Measurements from ENCODE around the gene GPR176. TPM values are rescaled to one million over a fixed set of nuclear protein-coding genes. Genes with fewer than 3 reads are reported as not detected.

GPR176 gene
- total RNA-seq, 1 donor from 2014 or later, result 2.7 TPM

GRCh38 chr15:39937696-39938095 is 17.6 kb upstream of the GPR176 start:
- no peak for DNase-seq (ENCODE audit: low spot score)
- intact Hi-C loops (cut with DNase I), result no loop called here

DNA sequence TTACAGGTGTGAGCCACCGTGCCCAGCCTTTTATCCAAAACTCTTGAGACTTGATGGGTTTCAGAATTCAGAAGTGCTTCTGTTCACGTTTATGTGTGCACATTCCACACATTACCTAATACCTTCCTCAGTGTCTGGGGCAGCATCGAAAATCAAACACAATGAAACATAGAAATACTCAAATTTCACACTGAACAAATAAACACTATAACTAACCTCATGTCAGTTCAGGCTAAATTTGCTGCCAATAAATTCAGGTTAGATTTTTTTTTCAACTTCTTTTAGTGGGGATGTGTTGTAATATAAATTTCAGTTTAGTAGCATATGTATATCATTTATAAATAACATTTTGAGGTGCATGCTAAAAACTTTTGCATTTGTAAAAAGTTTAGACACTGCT is 16.6 kb upstream of the GPR176 start:
- no peak for DNase-seq (ENCODE audit: low spot score)
- intact Hi-C loops (cut with DNase I), result no loop called here

DNA sequence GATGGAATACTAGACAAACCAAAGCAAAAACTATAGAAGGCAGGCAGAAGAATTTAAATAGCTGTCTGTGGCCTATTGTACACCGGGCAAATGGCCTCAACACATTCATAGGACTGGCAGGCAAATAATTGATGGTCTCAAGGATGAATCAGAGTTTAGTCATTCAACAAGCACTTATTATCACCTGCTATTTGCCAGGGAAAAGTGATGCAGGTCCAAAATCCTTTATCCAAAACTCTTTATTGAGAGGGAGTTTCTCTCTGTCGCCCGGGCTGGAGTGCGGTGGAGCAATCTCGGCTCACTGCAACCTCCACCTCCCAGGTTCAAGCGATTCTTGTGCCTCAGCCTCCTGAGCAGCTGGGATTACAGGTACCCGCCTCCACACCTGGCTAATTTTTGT is 16.1 kb upstream of the GPR176 start:
- DNase-seq (ENCODE audit: low spot score), result no peak
- intact Hi-C loops (cut with DNase I), result no loop called here

DNA sequence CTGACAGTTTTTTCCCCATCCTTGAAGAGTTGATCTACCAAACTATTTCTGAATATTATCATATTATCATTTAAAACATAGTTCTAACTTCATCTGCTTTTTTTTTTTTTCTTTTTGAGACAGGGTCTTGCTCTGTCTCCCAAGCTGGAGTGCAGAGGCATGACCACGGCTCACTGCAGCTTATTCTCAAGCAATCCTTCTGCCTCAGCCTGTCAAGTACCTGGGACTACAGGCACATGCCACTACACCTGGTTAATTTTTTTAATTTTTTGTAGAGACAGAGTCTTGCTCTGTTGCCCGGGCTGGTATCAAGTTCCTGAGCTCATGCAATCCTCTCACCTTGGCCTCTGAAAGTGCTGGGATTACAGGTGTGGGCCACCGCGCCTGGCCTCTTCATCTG is 15.2 kb upstream of the GPR176 start:
- intact Hi-C loops (cut with DNase I), result no loop called here
- no peak for DNase-seq (ENCODE audit: low spot score)

GRCh38 chr15:39934397-39935071 is 14.5 kb upstream of the GPR176 start:
- no peak for DNase-seq (ENCODE audit: low spot score)
- intact Hi-C loops (cut with DNase I), result loop anchor here (5.0 kb wide), 1 partner anchor 147 kb away; no protein-coding TSS in a partner anchor

DNA sequence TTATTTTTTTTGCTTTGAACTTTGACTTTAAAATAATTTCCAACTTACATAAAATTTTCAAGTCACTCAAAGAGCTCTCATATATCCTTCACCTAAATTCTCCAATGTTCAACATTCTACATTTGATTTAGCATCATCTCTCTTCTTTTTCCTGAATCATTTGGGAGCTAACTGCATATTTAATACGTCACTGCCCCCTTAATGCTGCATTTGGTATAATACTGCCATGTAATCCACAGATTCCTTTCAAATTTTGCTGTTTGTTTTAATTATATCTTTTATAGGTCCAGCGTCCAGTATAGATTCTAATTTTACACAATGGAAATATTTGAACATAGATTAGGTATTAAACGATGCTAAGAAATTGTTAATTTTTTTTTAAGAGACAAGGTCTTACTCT is 11.5 kb upstream of the GPR176 start:
- intact Hi-C loops (cut with DNase I), result loop anchor here (5.0 kb wide), 1 partner anchor 144 kb away; no protein-coding TSS in a partner anchor
- no peak for DNase-seq (ENCODE audit: low spot score)

DNA sequence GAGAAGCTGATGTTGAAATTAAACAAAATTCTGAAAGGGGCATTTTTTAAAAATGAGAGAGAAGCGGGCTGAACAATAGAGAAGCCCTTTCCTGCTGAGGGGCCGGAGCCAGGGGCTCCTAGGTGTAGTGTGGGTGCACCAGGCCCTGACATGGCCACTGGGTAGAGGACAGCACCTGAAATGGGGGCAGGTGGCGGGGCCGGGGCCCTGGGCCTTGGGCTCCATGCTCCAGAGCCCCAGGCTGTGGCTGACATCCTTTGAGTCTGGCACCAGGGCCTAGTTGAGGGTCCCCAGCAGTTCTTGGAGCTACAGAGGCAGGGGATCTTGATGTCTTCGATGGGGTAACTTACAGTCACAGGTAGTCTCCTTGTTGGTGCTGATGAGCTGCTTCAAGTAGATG is 6.5 kb upstream of the GPR176 start:
- intact Hi-C loops (cut with DNase I), result no loop called here
- no peak for DNase-seq (ENCODE audit: low spot score)

DNA sequence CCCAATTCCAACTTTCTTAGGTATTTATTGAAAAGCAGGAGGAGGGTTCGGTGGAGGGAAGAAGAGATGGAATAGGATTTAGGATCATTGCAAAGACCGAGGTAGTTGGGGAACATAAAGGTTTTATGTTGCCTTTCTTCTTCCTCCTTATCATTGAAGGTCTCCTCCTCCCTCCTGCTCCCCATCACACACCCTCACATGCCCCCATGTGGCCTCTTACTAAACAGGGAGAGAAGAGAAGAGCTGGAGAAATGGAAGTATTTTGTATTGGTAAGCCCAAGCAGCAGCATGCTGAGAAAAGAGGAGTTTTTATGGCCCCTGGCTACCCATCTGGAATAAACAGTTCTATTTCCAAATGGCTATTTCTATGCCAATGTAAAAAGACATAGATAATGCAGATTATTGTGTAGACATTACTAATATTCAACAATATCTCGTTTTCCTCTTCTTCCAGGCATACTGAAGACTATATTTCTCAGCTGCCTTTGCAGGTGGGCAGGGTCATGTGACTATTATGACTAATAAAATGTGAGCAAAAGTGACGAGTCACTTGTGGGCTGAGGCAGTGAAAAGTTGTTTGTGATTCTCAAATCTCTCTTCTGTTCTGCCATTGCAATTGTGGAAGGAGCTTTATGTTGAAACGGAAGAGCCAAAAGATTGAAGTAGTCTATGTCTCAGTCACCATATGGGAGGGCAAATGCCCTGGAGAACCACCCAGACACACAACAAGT is 5.2 kb upstream of the GPR176 start:
- intact Hi-C loops (cut with DNase I), result no loop called here
- DNase-seq (ENCODE audit: low spot score), result no peak

DNA sequence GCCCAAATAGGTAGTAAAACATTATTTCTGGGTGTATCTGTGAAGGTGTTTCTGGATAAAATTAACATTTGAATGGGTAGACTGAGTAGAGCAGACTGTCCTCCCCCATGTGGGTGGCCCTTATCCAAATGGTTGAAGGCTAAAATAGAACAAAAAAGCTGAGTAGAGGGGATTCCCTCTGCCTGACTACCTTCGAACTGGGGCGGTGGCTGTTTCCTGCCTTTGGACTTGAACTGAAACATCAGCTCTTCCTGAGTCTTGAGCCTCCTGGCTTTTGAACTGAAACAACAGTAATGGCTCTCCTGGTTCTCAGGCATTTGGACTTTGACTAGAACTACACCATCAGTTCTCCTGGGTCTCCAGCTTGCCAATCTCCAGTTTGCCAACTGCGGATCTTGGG is 4.4 kb upstream of the GPR176 start:
- DNase-seq (ENCODE audit: low spot score), result no peak
- intact Hi-C loops (cut with DNase I), result no loop called here

DNA sequence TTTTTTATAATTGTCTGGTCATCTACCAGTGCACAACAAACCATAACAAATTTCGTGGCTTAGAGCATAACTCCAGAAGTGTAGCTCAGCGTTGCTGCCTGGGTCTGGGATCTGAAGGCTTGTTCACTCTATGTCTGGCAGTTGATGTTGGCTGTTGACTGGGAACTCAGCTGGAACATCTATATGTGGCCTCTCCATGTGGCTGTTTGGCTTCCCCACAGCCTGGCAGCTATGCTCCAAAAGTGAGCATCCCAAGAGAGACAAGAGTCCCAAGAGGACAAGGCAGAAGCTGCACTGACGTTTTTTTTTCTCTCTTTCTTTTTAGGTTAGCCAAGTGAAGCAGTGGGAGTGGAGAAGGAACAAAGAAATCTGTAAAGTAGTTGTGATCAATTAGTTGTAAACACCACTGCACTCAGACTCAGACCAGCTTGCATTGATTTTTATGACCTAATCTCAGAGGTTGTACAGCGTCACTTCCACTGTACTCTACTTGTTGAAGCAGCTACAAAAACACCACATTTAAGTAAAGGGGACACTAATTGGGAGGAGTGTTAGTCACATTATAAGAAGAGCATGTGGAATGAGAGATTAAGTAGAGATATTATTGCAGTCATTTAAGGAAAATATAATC is 2.5 kb upstream of the GPR176 start:
- intact Hi-C loops (cut with DNase I), result no loop called here
- no peak for DNase-seq (ENCODE audit: low spot score)

DNA sequence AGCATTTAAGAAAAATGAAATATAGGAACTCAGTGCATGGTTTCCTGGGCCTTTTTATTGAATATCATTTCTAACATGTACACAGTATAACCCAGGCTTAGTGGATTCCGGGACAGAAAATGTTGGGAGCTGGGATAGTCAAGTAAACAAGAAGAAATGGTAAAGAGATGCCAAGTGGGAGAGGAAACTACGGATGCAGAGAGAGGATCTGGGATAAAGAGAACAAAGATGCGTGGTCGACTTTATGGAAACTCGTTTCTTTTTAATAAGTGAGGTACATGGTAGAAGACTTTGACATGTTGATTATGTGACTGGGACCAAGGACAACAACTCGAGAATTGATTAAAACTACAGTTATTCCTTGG is 1.2 kb upstream of the GPR176 start:
- intact Hi-C loops (cut with DNase I), result loop anchor here (1.0 kb wide), 1 partner anchor 12 kb away; no protein-coding TSS in a partner anchor
- DNase-seq (ENCODE audit: low spot score), result no peak

GRCh38 chr15:39920510-39921273 is 626 bp upstream of the GPR176 start:
- intact Hi-C loops (cut with DNase I), result loop anchor here (1.0 kb wide), 1 partner anchor 13 kb away; no protein-coding TSS in a partner anchor
- DNase-seq (ENCODE audit: low spot score), result peak; percentile 91

DNA sequence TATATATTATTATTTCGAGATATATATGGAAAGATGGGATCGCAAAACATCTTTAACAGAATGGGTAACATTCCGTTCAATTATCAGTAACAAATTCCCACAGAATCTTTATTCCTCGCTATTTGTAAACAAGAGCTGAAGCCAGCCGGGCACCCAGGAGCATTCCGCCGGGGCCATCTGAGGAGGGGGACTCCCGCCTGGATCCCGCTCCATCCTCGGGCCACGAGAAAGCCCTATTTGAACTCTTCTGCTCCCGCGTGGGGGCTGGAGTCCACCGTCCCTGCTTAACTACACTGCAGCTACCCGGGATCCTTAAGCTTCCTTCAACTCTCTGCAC is 687 bp downstream of the GPR176 start:
- DNase-seq (ENCODE audit: low spot score), result no peak
- intact Hi-C loops (cut with DNase I), result no loop called here

GRCh38 chr15:39918688-39919385 is 1.2 kb downstream of the GPR176 start:
- intact Hi-C loops (cut with DNase I), result no loop called here
- DNase-seq (ENCODE audit: low spot score), result no peak

DNA sequence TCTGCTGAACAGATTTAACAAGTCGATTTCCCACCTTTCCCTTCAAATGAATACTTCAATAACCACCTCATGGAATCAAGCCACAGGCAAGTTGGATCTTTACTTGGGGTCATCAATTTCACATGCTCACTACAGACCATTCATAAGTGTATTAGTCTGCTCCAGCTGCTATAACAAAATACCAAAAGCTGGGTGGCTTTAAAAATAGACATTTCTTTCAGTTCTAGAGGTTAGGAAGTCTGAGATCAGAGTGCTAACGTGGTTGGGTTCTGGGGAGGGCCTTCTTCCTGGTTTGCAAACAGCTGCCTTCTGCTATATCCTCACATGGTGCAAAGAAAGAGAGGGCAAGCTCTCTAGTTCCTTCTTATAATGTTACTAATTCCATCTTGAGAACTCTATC is 5.1 kb downstream of the GPR176 start:
- intact Hi-C loops (cut with DNase I), result no loop called here
- no peak for DNase-seq (ENCODE audit: low spot score)

DNA sequence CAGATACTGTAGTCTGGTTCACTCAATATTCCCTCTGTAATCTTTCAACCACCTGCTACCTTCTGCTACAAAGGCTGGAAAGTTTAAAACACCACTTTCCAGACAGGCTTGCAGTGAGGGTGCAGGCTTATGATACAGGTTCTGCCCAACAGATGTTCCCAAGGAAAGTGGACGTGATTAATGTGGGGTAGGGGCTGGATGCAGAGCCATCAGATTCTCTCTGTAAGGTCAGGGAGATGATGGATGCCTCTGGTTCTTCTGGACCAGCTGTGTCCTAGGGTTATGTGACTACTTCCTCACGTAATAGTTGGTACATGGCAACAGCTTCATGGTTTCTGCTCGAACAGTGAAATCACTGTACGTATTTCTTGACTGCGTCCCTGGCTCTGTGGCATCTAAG is 11.1 kb downstream of the GPR176 start:
- intact Hi-C loops (cut with DNase I), result no loop called here
- DNase-seq (ENCODE audit: low spot score), result no peak

DNA sequence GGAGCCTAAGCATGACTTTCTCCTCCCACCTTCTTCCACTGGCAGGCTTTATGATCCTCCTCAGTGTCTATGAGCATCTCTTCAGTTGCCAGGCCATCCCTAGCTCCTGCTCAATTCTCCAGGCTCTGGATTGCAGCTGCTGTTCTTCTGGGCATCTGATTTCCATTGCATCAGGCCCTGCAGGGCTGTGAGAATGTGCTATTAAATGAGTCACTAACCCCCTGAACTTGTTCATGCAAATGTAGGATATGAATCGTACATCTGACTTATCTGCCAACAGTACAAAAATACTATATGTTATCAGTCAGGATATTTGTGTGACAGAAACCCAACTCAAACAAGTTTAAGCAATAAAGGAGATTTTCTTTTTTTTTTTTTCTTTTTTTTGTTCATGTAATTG is 11.9 kb downstream of the GPR176 start:
- intact Hi-C loops (cut with DNase I), result no loop called here
- no peak for DNase-seq (ENCODE audit: low spot score)

- intact Hi-C loops (cut with DNase I), result no loop called here
- no peak for DNase-seq (ENCODE audit: low spot score)
These were observed 12.8 kb downstream of the GPR176 start for GRCh38 chr15:39907216-39907615.

GRCh38 chr15:39904115-39904514 is 16.0 kb downstream of the GPR176 start:
- intact Hi-C loops (cut with DNase I), result no loop called here

DNA sequence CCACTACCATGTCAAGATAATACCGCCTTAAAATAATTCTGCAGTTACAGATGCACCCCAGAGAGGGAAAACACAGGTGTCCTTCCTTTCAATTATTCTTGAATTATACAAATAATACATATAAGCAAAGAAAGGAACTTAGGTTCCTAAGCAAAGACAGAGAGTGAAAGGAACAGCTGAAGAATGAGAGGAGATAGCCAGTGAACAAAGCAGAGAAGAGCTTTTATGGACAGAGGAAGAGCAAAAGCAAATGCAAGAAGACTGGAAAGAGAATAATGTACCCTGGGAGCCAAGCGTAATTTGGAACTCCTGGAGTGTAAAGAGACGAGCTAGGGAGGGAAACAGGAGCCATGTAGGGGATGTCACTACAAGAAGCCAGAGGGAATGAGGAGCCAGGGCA is 21.7 kb downstream of the GPR176 start:
- intact Hi-C loops (cut with DNase I), result no loop called here
- DNase-seq (ENCODE audit: low spot score), result no peak

More at GRCh38 chr15:39904115-39904514, 16.0 kb downstream of the GPR176 start:
- DNase-seq (ENCODE audit: low spot score), result no peak
